Right lobe of liver (tissue), 4 donors: Measurements from ENCODE around the gene RAB8B.

Source experiments
- POLR2A ChIP-seq: fragments of 450-650 bp; IDR thresholded peaks from one replicate; pipeline ENCODE4 v1.6.1; 2017; ENCODE audit warnings: antibody characterized with exemption, mild to moderate bottlenecking
- TF ChIP-seq, protein P1 (sequence below), 4 donors: fragments of 200-600 bp in 3 of 4; fragments of 450-650 bp in 1 of 4; IDR thresholded peaks; one replicate each; pipeline versions ENCODE4 v1.5.1 to v1.8.0; 2016 to 2022; ENCODE audit warnings: antibody characterized with exemption in 4 of 4, mild to moderate bottlenecking in 2 of 4
- donor health status: DM: no; HTN: no; CAD: no.
- donor health status: DM: no; HTN: no; CAD: no.
- donor health status: DM: no; HTN: yes; CAD: no.

DNA sequence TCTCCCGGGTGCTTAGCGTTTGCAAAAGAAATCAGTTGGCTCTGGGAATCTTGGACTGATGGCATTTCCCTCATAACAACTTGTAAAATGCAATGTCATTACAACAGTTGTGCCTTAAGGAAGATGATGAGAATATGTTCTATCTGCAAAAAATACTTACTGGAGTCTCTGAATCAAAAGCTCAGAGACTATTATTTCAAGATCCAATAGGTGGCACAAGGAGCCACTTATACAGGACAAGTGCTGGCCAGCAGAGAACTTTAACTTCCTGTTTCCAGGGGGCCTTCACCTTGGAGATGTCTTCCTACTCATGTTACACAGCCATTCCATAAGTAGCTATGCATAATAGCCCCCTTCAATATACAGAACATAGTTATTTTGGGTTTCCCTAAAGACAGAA is 23.2 kb upstream of the RAB8B start:
- no peak for TF ChIP-seq POLR2A
- TF ChIP-seq, protein P1, sequence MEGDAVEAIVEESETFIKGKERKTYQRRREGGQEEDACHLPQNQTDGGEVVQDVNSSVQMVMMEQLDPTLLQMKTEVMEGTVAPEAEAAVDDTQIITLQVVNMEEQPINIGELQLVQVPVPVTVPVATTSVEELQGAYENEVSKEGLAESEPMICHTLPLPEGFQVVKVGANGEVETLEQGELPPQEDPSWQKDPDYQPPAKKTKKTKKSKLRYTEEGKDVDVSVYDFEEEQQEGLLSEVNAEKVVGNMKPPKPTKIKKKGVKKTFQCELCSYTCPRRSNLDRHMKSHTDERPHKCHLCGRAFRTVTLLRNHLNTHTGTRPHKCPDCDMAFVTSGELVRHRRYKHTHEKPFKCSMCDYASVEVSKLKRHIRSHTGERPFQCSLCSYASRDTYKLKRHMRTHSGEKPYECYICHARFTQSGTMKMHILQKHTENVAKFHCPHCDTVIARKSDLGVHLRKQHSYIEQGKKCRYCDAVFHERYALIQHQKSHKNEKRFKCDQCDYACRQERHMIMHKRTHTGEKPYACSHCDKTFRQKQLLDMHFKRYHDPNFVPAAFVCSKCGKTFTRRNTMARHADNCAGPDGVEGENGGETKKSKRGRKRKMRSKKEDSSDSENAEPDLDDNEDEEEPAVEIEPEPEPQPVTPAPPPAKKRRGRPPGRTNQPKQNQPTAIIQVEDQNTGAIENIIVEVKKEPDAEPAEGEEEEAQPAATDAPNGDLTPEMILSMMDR (IDR thresholded peaks at IDR 0.05) = peak; percentile 9 to 23 (median 17)
